ENCODE measurements around the gene TBATA. TPM values are rescaled to one million over a fixed set of nuclear protein-coding genes. Genes with fewer than 3 reads are reported as not detected.
A peak's percentile ranks its signal among the peaks of the same experiment; 100 is the strongest.

TBATA gene
- polyA plus RNA-seq, 3 donors, result not detected

DNA sequence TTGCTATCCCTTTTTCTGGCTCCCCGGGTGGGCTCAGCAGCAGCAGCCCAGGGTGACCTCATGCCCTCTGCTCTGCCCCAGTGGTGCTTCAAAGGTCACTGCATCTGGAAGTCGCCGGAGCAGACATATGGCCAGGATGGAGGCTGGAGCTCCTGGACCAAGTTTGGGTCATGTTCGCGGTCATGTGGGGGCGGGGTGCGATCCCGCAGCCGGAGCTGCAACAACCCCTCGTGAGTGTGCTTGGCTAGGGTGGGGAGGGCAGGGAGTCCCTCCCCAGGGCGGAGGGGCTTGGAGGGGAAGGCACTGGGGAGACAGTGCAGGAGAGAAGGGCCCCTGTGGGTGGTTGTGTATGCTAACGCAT, 46.4 kb downstream of the TBATA start:
- H3K4me1 Mint-ChIP-seq, result peaks cover 10% of the 10 kb centered on the region
- H3K9ac ChIP-seq (ENCODE audit: insufficient read depth, low read length, poor library complexity, severe bottlenecking), result no peak overlapping the region
- intact Hi-C loops (cut with micrococcal nuclease), result no loop called here
- no peaks in the 10 kb centered on the region for H3K27me3 ChIP-seq (ENCODE audit: control insufficient read depth in 2 of 2, insufficient read depth in 2 of 2, low read length in 2 of 2)
- WGBS (ENCODE audit: insufficient coverage), result 90% methylated on average over 4 of the region's 12 CpGs
- no peaks in the 10 kb centered on the region for H3K36me3 Mint-ChIP-seq
- H3K79me2 ChIP-seq (ENCODE audit: insufficient read depth, low read length), result no peaks in the 10 kb centered on the region
- no peaks in the 10 kb centered on the region for H4K20me1 ChIP-seq (ENCODE audit: insufficient read depth, low read length)
- H3K27ac ChIP-seq (ENCODE audit: low read depth in 1 of 2, low read length in 2 of 2), result no peak overlapping the region
- peak overlapping the region in 1 of 7 donors; percentile 16 for H3K27ac Mint-ChIP-seq
- no peak overlapping the region for H3K4me2 ChIP-seq (replicated peaks; ENCODE audit: extremely low read depth, low read length, poor library complexity, severe bottlenecking)
- H3K27me3 Mint-ChIP-seq (ENCODE audit: low read depth in 3 of 3), result peaks cover 1 to 3% (median 2%) of the 10 kb centered on the region in 3 donors
- no peak for DNase-seq
- H3K9me3 ChIP-seq (replicated peaks in 1 of 2; ENCODE audit: control insufficient read depth in 1 of 2, insufficient read depth in 1 of 2, low read length in 2 of 2), result no peaks in the 10 kb centered on the region
- no peaks in the 10 kb centered on the region for H3K36me3 ChIP-seq (replicated peaks in 1 of 2; ENCODE audit: control insufficient read depth in 1 of 2, insufficient read depth in 2 of 2, low read length in 2 of 2)
- H3K4me1 ChIP-seq (ENCODE audit: control insufficient read depth in 1 of 2, insufficient read depth in 2 of 2, low read length in 2 of 2), result peaks cover 12 to 18% of the 10 kb centered on the region in 2 donors
- TF ChIP-seq CTCF (IDR thresholded peaks at IDR 0.05), result no peak
- H3K4me3 Mint-ChIP-seq, result no peak overlapping the region
- no peak overlapping the region for H2AFZ ChIP-seq (ENCODE audit: insufficient read depth, low read depth, low read length, poor library complexity, severe bottlenecking)
- no peaks in the 10 kb centered on the region for H3K9me3 Mint-ChIP-seq
- no peak overlapping the region for H3K4me3 ChIP-seq (replicated peaks in 1 of 3; ENCODE audit: low read depth in 2 of 3, low read length in 3 of 3)

- Mint-ChIP-seq H3K9me3 (no peaks in the 10 kb centered on the region), H3K27ac (peak overlapping the region in 1 of 7 donors; percentile 16), H3K4me1 (peaks cover 10% of the 10 kb centered on the region), H3K36me3 (no peaks in the 10 kb centered on the region), H3K27me3 (ENCODE audit: low read depth in 3 of 3) (peaks cover 1 to 3% (median 2%) of the 10 kb centered on the region in 3 donors), H3K4me3 (no peak overlapping the region)
- H3K9ac ChIP-seq (ENCODE audit: insufficient read depth, low read length, poor library complexity, severe bottlenecking), result no peak overlapping the region
- H3K4me2 ChIP-seq (replicated peaks; ENCODE audit: extremely low read depth, low read length, poor library complexity, severe bottlenecking), result no peak overlapping the region
- no peaks in the 10 kb centered on the region for H3K79me2 ChIP-seq (ENCODE audit: insufficient read depth, low read length)
- H3K36me3 ChIP-seq (replicated peaks in 1 of 2; ENCODE audit: control insufficient read depth in 1 of 2, insufficient read depth in 2 of 2, low read length in 2 of 2), result no peaks in the 10 kb centered on the region
- H3K27me3 ChIP-seq (ENCODE audit: control insufficient read depth in 2 of 2, insufficient read depth in 2 of 2, low read length in 2 of 2), result no peaks in the 10 kb centered on the region
- H3K27ac ChIP-seq (ENCODE audit: low read depth in 1 of 2, low read length in 2 of 2), result no peak overlapping the region
- DNase-seq, result no peak
- H2AFZ ChIP-seq (ENCODE audit: insufficient read depth, low read depth, low read length, poor library complexity, severe bottlenecking), result no peak overlapping the region
- H4K20me1 ChIP-seq (ENCODE audit: insufficient read depth, low read length), result no peaks in the 10 kb centered on the region
- no peaks in the 10 kb centered on the region for H3K9me3 ChIP-seq (replicated peaks in 1 of 2; ENCODE audit: control insufficient read depth in 1 of 2, insufficient read depth in 1 of 2, low read length in 2 of 2)
- TF ChIP-seq CTCF (IDR thresholded peaks at IDR 0.05), result no peak
- peaks cover 12 to 13% of the 10 kb centered on the region in 2 donors for H3K4me1 ChIP-seq (ENCODE audit: control insufficient read depth in 1 of 2, insufficient read depth in 2 of 2, low read length in 2 of 2)
- 100% methylated on average over 1 of the region's 3 CpGs for WGBS (ENCODE audit: insufficient coverage)
- no peak overlapping the region for H3K4me3 ChIP-seq (replicated peaks in 1 of 3; ENCODE audit: low read depth in 2 of 3, low read length in 3 of 3)
- intact Hi-C loops (cut with micrococcal nuclease), result no loop called here
Observed at GRCh38 chr10:70738006-70738760, 47.0 kb downstream of the TBATA start.
